RCC 7860 (cell line): Measurements from ENCODE around the gene PDE2A.

Experiments
- DNase-seq: peaks from one replicate; pipeline ENCODE4 v3.0.0-alpha.2; 2015; ENCODE audit warnings: low spot score
- FAIRE-seq: peaks from 2 replicates; lab custom pipeline; 2012; peaks lifted over from hg19 to GRCh38; lab: Jason Lieb, UNC

The PDE2A gene

GRCh38 chr11:72617080-72617762 lies 57.0 kb downstream of the PDE2A start:
- FAIRE-seq, result no peak
- no peak for DNase-seq

- DNase-seq (no peak), FAIRE-seq (no peak)
Measured at GRCh38 chr11:72616655-72617054, 57.6 kb downstream of the PDE2A start.

- no peak for DNase-seq
- no peak for FAIRE-seq
Measured at GRCh38 chr11:72615329-72615728, 58.9 kb downstream of the PDE2A start.

GRCh38 chr11:72614381-72614780 lies 59.8 kb downstream of the PDE2A start:
- DNase-seq (no peak), FAIRE-seq (no peak)

- no peak for FAIRE-seq
Measured at GRCh38 chr11:72613977-72614376, 60.2 kb downstream of the PDE2A start.

GRCh38 chr11:72613450-72613849 lies 60.8 kb downstream of the PDE2A start:
- DNase-seq (no peak), FAIRE-seq (no peak)

More at GRCh38 chr11:72613977-72614376, 60.2 kb downstream of the PDE2A start:
- no peak for DNase-seq

GRCh38 chr11:72609476-72609875 lies 64.7 kb downstream of the PDE2A start:
- DNase-seq (peak; percentile 11), FAIRE-seq (no peak)

- DNase-seq (no peak), FAIRE-seq (no peak)
Measured at GRCh38 chr11:72609045-72609444, 65.2 kb downstream of the PDE2A start.

- DNase-seq (no peak), FAIRE-seq (no peak)
Measured at GRCh38 chr11:72607496-72607895, 66.7 kb downstream of the PDE2A start.

- DNase-seq (no peak), FAIRE-seq (no peak)
Measured at GRCh38 chr11:72606748-72607468, 67.3 kb downstream of the PDE2A start.

- DNase-seq (no peak), FAIRE-seq (no peak)
Measured at GRCh38 chr11:72605973-72606747, 68.1 kb downstream of the PDE2A start.

GRCh38 chr11:72604256-72604655 lies 70.0 kb downstream of the PDE2A start:
- DNase-seq, result no peak

GRCh38 chr11:72602250-72602904 lies 71.8 kb downstream of the PDE2A start:
- no peak for FAIRE-seq
- DNase-seq, result no peak

More at GRCh38 chr11:72604256-72604655, 70.0 kb downstream of the PDE2A start:
- FAIRE-seq, result no peak

GRCh38 chr11:72600557-72600956 lies 73.7 kb downstream of the PDE2A start:
- no peak for FAIRE-seq

GRCh38 chr11:72599325-72600117 lies 74.7 kb downstream of the PDE2A start:
- DNase-seq, result peak; percentile 4
- no peak for FAIRE-seq

More at GRCh38 chr11:72600557-72600956, 73.7 kb downstream of the PDE2A start:
- no peak for DNase-seq

GRCh38 chr11:72598906-72599305 lies 75.3 kb downstream of the PDE2A start:
- FAIRE-seq, result no peak
- no peak for DNase-seq

- DNase-seq (no peak), FAIRE-seq (no peak)
Measured at GRCh38 chr11:72598466-72598865, 75.8 kb downstream of the PDE2A start.

GRCh38 chr11:72597721-72598120 lies 76.5 kb downstream of the PDE2A start:
- FAIRE-seq (no peak), DNase-seq (no peak)

GRCh38 chr11:72595292-72595684 lies 78.9 kb downstream of the PDE2A start:
- DNase-seq (no peak), FAIRE-seq (no peak)
